HepG2 (cell line): ENCODE results near the gene RABL2A. TPM values are rescaled to one million over a fixed set of nuclear protein-coding genes. Genes with fewer than 3 reads are reported as not detected.
"Not testable (repeated sequence)": the region's sequence is repeated elsewhere in the genome, so short reads cannot be mapped to it uniquely, and the experiment has no call there.

ENCODE experiments used
- HDAC2 ChIP-seq: sonication (generic); formaldehyde crosslinking; IDR thresholded peaks from 2 replicates; pipeline ENCODE4 v1.4.0; 2020; ENCODE audit warnings: missing genetic modification reagents
- KDM2A ChIP-seq: sonication (generic); formaldehyde crosslinking; IDR thresholded peaks from 2 replicates; pipeline ENCODE4 v1.4.0; 2020; ENCODE audit warnings: low read depth, missing genetic modification reagents, borderline replicate concordance
- KLF6 ChIP-seq: IDR thresholded peaks from 2 replicates; pipeline ENCODE4 v1.8.0; 2016; ENCODE audit warnings: missing biosample characterization, missing genetic modification reagents
- TCF12 ChIP-seq, 2 experiments: fragments of 450-650 bp in 1 of 2; sonication (generic) in 1 of 2; formaldehyde crosslinking in 1 of 2; IDR thresholded peaks; 2 replicates each; pipeline versions ENCODE4 v1.6.1 to v1.8.0; 2017 to 2022; ENCODE audit warnings: antibody characterized with exemption in 1 of 2, mild to moderate bottlenecking in 1 of 2, missing genetic modification reagents in 1 of 2, moderate library complexity in 1 of 2
- ZNF501 ChIP-seq: sonication (generic); formaldehyde crosslinking; IDR thresholded peaks from 2 replicates; pipeline ENCODE4 v1.5.1; 2020; ENCODE audit warnings: mild to moderate bottlenecking, moderate library complexity, missing genetic modification reagents
- polyA plus RNA-seq, 8 experiments: library from polyadenylated mRNA; depleted of rRNA in 3 of 8; stranded (reverse) in 7 of 8; unstranded in 1 of 8; fragments of >200 nt; fragmentation: Illumina TruSeq in 4 of 8; extraction: Trizol in 4 of 8; gene quantifications; 2 replicates each; pipeline versions ENCODE4 v1.2.1 to v1.2.3, GENCODE V29; 2011 to 2016; ENCODE audit warnings: low read depth in 4 of 8, missing spikeins in 1 of 8, mixed read lengths in 1 of 8; ENCODE audit not compliant: insufficient read depth in 1 of 8
- total RNA-seq, 5 experiments: library from RNA; depleted of rRNA; stranded (reverse); fragments of >200 nt; fragmentation: Illumina TruSeq; extraction: Trizol; gene quantifications; 2 replicates each; pipeline ENCODE4 v1.2.3, GENCODE V29; 2016; ENCODE audit warnings: low read depth in 1 of 5
- TF ChIP-seq, protein P1 (sequence below), 2 experiments: sonication (generic) in 1 of 2; formaldehyde crosslinking in 1 of 2; IDR thresholded peaks; 2 replicates each; pipeline versions ENCODE4 v1.5.1 to v1.6.1; 2011 to 2020; ENCODE audit warnings: borderline replicate concordance in 1 of 2, low read depth in 1 of 2, low read length in 1 of 2, mild to moderate bottlenecking in 1 of 2, missing genetic modification reagents in 1 of 2, moderate library complexity in 1 of 2
- TF ChIP-seq, protein P2 (sequence below): sonication (generic); formaldehyde crosslinking; IDR thresholded peaks from 2 replicates; pipeline ENCODE4 v1.8.0; 2022; ENCODE audit warnings: missing genetic modification reagents, mild to moderate bottlenecking, borderline replicate concordance
- TF ChIP-seq, protein P3 (sequence below): conservative IDR thresholded peaks from 2 replicates; pipeline ENCODE4 v1.6.1; 2018; ENCODE audit warnings: missing genetic modification reagents
- TF ChIP-seq, protein P4 (sequence below): sonication (generic); formaldehyde crosslinking; conservative IDR thresholded peaks from 2 replicates; pipeline ENCODE4 v1.8.0; 2022; ENCODE audit warnings: low read depth, missing genetic modification reagents
- TF ChIP-seq, protein P5 (sequence below): sonication (generic); formaldehyde crosslinking; IDR thresholded peaks from 2 replicates; pipeline ENCODE4 v1.4.0; 2020; ENCODE audit warnings: missing genetic modification reagents, mild to moderate bottlenecking, borderline replicate concordance
- TF ChIP-seq, protein P6 (sequence below): sonication (generic); formaldehyde crosslinking; IDR thresholded peaks from 2 replicates; pipeline ENCODE4 v1.4.0; 2020; ENCODE audit warnings: missing genetic modification reagents, mild to moderate bottlenecking, borderline replicate concordance

RABL2A gene
- total and polyA plus RNA-seq, 2 of the 13 experiments (the other 11 are each of a cell fraction or from before 2014, with no cell fraction given), result 9.6 to 13.4 TPM

DNA sequence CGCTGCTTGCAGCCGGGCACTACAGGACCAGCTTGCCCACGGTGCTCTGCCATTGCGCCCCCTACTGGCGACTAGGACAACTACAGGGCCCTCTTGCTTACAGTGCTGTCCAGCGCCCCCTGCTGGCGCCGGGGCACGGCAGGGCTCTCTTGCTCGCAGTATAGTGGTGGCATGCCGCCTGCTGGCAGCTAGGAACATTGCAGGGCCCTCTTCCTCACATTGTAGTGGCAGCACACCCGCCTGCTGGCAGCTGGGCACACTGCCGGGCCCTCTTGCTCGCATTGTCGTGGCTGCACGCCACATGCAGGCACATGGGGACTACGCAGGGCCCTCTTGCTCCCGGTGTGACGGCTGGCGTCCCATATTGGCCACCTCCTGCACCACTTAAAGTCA, 23.0 kb upstream of the RABL2A start (continued):
- TF ChIP-seq, protein P1, sequence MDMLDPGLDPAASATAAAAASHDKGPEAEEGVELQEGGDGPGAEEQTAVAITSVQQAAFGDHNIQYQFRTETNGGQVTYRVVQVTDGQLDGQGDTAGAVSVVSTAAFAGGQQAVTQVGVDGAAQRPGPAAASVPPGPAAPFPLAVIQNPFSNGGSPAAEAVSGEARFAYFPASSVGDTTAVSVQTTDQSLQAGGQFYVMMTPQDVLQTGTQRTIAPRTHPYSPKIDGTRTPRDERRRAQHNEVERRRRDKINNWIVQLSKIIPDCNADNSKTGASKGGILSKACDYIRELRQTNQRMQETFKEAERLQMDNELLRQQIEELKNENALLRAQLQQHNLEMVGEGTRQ (IDR thresholded peaks at IDR 0.05; ENCODE audit: low read depth, low read length), result not testable (repeated sequence)
- TF ChIP-seq, protein P1 (CRISPR knock-in tag; IDR thresholded peaks at IDR 0.05; ENCODE audit: borderline replicate concordance), result peak; percentile 33; the same call in 1 of the 2 replicates
- peak; percentile 73; the same call in 1 of the 2 replicates for TF ChIP-seq KLF6
- TF ChIP-seq HDAC2 (CRISPR knock-in tag), result peak; percentile 91
- TF ChIP-seq, protein P2, sequence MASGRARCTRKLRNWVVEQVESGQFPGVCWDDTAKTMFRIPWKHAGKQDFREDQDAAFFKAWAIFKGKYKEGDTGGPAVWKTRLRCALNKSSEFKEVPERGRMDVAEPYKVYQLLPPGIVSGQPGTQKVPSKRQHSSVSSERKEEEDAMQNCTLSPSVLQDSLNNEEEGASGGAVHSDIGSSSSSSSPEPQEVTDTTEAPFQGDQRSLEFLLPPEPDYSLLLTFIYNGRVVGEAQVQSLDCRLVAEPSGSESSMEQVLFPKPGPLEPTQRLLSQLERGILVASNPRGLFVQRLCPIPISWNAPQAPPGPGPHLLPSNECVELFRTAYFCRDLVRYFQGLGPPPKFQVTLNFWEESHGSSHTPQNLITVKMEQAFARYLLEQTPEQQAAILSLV, result peak; percentile 46; the same call in 1 of the 2 replicates
- TF ChIP-seq, protein P3, sequence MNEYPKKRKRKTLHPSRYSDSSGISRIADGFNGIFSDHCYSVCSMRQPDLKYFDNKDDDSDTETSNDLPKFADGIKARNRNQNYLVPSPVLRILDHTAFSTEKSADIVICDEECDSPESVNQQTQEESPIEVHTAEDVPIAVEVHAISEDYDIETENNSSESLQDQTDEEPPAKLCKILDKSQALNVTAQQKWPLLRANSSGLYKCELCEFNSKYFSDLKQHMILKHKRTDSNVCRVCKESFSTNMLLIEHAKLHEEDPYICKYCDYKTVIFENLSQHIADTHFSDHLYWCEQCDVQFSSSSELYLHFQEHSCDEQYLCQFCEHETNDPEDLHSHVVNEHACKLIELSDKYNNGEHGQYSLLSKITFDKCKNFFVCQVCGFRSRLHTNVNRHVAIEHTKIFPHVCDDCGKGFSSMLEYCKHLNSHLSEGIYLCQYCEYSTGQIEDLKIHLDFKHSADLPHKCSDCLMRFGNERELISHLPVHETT, result peak; percentile 38; the same call in 1 of the 2 replicates
- not testable (repeated sequence) for TF ChIP-seq TCF12 (IDR thresholded peaks at IDR 0.05)
- TF ChIP-seq TCF12 (CRISPR knock-in tag; IDR thresholded peaks at IDR 0.05), result 0 out of 2 replicates have a peak, but pooled peaks have one; percentile 77
- TF ChIP-seq, protein P4, sequence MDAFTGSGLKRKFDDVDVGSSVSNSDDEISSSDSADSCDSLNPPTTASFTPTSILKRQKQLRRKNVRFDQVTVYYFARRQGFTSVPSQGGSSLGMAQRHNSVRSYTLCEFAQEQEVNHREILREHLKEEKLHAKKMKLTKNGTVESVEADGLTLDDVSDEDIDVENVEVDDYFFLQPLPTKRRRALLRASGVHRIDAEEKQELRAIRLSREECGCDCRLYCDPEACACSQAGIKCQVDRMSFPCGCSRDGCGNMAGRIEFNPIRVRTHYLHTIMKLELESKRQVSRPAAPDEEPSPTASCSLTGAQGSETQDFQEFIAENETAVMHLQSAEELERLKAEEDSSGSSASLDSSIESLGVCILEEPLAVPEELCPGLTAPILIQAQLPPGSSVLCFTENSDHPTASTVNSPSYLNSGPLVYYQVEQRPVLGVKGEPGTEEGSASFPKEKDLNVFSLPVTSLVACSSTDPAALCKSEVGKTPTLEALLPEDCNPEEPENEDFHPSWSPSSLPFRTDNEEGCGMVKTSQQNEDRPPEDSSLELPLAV (CRISPR knock-in tag), result 0 out of 2 replicates have a peak, but pooled peaks have one; percentile 30
- TF ChIP-seq KDM2A (CRISPR knock-in tag), result peak; percentile 93
- TF ChIP-seq, protein P5, sequence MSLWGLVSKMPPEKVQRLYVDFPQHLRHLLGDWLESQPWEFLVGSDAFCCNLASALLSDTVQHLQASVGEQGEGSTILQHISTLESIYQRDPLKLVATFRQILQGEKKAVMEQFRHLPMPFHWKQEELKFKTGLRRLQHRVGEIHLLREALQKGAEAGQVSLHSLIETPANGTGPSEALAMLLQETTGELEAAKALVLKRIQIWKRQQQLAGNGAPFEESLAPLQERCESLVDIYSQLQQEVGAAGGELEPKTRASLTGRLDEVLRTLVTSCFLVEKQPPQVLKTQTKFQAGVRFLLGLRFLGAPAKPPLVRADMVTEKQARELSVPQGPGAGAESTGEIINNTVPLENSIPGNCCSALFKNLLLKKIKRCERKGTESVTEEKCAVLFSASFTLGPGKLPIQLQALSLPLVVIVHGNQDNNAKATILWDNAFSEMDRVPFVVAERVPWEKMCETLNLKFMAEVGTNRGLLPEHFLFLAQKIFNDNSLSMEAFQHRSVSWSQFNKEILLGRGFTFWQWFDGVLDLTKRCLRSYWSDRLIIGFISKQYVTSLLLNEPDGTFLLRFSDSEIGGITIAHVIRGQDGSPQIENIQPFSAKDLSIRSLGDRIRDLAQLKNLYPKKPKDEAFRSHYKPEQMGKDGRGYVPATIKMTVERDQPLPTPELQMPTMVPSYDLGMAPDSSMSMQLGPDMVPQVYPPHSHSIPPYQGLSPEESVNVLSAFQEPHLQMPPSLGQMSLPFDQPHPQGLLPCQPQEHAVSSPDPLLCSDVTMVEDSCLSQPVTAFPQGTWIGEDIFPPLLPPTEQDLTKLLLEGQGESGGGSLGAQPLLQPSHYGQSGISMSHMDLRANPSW, result peak; percentile 96
- TF ChIP-seq ZNF501 (CRISPR knock-in tag), result peak; percentile 96
- TF ChIP-seq, protein P6, sequence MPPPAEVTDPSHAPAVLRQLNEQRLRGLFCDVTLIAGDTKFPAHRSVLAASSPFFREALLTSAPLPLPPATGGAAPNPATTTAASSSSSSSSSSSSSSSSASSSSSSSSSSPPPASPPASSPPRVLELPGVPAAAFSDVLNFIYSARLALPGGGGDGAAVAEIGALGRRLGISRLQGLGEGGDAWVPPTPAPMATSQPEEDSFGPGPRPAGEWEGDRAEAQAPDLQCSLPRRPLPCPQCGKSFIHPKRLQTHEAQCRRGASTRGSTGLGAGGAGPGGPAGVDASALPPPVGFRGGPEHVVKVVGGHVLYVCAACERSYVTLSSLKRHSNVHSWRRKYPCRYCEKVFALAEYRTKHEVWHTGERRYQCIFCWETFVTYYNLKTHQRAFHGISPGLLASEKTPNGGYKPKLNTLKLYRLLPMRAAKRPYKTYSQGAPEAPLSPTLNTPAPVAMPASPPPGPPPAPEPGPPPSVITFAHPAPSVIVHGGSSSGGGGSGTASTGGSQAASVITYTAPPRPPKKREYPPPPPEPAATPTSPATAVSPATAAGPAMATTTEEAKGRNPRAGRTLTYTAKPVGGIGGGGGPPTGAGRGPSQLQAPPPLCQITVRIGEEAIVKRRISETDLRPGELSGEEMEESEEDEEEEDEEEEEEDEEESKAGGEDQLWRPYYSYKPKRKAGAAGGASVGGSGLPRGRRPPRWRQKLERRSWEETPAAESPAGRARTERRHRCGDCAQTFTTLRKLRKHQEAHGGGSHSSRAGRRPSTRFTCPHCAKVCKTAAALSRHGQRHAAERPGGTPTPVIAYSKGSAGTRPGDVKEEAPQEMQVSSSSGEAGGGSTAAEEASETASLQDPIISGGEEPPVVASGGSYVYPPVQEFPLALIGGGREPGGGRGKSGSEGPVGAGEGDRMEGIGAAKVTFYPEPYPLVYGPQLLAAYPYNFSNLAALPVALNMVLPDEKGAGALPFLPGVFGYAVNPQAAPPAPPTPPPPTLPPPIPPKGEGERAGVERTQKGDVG, result 0 out of 2 replicates have a peak, but pooled peaks have one; percentile 68
